ENCODE results near the gene MADCAM1. TPM values are rescaled to one million over a fixed set of nuclear protein-coding genes. Genes with fewer than 3 reads are reported as not detected.

MADCAM1 gene
- total and polyA plus RNA-seq, 2 donors from 2014 or later = 0.50 to 0.77 TPM

DNA sequence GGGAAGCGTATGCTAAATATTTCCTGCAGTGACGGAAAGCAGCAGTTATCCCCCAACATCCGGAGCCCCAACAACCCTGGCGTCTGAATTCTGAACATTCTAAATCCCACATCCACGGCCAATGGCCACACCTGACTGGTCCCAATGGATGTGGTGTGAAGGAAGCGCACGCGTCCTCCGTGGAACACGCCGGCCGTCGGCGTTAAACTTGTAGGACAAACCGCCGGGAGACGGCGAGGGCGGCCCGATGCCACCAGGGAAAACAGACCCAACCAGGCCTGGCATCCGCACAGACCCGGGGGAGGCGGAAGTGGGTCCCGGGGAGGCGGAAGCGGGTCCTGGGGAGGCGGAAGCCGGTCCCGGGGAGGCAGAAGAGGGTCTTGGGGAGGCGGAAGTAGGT, 38.6 kb upstream of the MADCAM1 start:
- Histone ChIP-seq H3K4me1 (ENCODE audit: control insufficient read depth in 2 of 3, insufficient read depth in 2 of 3, low read depth in 1 of 3, low read length in 3 of 3) (peaks cover 0 to 2% (median 0%) of the 10 kb centered on the region in 3 donors), H3K9ac (ENCODE audit: low read length in 3 of 3) (no peak overlapping the region), H3K4me3 (ENCODE audit: low read length in 3 of 3) (no peak overlapping the region), H3K27me3 (ENCODE audit: control insufficient read depth, insufficient read depth, low read length) (no peaks in the 10 kb centered on the region), H3K36me3 (ENCODE audit: control insufficient read depth in 2 of 3, insufficient read depth in 3 of 3, low read length in 3 of 3) (no peaks in the 10 kb centered on the region), H3K27ac (ENCODE audit: low read depth in 2 of 2, low read length in 2 of 2) (no peak overlapping the region), H3K9me3 (ENCODE audit: control insufficient read depth in 2 of 3, insufficient read depth in 1 of 3, low read length in 3 of 3) (no peaks in the 10 kb centered on the region)
- DNase-seq = no peak
- TF ChIP-seq, protein P1, sequence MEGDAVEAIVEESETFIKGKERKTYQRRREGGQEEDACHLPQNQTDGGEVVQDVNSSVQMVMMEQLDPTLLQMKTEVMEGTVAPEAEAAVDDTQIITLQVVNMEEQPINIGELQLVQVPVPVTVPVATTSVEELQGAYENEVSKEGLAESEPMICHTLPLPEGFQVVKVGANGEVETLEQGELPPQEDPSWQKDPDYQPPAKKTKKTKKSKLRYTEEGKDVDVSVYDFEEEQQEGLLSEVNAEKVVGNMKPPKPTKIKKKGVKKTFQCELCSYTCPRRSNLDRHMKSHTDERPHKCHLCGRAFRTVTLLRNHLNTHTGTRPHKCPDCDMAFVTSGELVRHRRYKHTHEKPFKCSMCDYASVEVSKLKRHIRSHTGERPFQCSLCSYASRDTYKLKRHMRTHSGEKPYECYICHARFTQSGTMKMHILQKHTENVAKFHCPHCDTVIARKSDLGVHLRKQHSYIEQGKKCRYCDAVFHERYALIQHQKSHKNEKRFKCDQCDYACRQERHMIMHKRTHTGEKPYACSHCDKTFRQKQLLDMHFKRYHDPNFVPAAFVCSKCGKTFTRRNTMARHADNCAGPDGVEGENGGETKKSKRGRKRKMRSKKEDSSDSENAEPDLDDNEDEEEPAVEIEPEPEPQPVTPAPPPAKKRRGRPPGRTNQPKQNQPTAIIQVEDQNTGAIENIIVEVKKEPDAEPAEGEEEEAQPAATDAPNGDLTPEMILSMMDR (IDR thresholded peaks at IDR 0.05; ENCODE audit: borderline replicate concordance, extremely low read depth, insufficient read depth) = no peak
- intact Hi-C loops (cut with DNase I) = no loop called here
- FAIRE-seq = no peak

DNA sequence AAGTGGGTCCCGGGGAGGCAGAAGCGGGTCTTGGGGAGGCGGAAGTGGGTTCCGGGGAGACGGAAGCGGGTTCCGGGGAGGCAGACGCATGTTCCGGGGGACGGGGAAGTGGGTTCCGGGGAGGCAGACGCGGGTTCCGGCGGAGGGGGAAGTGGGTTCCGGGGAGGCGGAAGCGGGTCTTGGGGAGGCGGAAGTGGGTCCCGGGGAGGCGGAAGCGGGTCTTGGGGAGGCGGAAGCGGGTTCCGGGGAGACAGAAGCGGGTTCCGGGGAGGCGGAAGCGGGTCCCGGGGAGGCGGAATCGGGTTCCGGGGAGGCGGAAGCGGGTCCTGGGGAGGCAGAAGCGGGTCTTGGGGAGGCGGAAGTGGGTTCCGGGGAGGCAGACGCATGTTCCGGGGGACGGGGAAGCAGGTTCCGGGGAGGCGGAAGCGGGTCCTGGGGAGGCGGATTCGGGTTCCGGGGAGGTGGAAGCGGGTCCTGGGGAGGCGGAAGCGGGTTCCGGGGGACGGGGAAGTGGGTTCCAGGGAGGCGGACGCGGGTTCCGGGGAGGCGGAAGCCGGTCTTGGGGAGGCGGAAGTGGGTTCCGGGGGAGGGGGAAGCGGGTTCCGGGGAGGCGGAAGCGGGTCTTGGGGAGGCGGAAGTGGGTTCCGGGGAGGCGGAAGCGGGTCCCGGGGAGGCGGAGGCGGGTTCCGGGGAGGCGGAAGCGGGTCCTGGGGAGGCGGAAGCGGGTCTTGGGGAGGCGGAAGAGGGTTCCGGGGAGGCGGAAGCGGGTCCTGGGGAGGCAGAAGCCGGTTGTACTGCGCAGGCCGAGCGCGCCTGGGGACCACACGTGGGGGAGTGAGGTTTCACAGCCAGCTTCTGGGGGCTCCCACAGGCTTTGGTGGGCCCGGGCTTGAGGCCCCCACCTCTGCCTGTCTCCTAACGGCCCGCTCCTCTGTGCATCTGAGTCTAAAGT, 37.9 kb upstream of the MADCAM1 start:
- no peak overlapping the region for H3K9ac ChIP-seq (ENCODE audit: low read length in 3 of 3)
- intact Hi-C loops (cut with DNase I) = no loop called here
- TF ChIP-seq, protein P1 (IDR thresholded peaks at IDR 0.05; ENCODE audit: borderline replicate concordance, extremely low read depth, insufficient read depth) = no peak
- no peaks in the 10 kb centered on the region for H3K36me3 ChIP-seq (ENCODE audit: control insufficient read depth in 2 of 3, insufficient read depth in 3 of 3, low read length in 3 of 3)
- FAIRE-seq (no peak), DNase-seq (no peak)
- H3K27ac ChIP-seq (ENCODE audit: low read depth in 2 of 2, low read length in 2 of 2) = no peak overlapping the region
- no peaks in the 10 kb centered on the region for H3K9me3 ChIP-seq (ENCODE audit: control insufficient read depth in 2 of 3, insufficient read depth in 1 of 3, low read length in 3 of 3)
- peaks cover 0 to 2% (median 0%) of the 10 kb centered on the region in 3 donors for H3K4me1 ChIP-seq (ENCODE audit: control insufficient read depth in 2 of 3, insufficient read depth in 2 of 3, low read depth in 1 of 3, low read length in 3 of 3)
- no peaks in the 10 kb centered on the region for H3K27me3 ChIP-seq (ENCODE audit: control insufficient read depth, insufficient read depth, low read length)
- no peak overlapping the region for H3K4me3 ChIP-seq (ENCODE audit: low read length in 3 of 3)

DNA sequence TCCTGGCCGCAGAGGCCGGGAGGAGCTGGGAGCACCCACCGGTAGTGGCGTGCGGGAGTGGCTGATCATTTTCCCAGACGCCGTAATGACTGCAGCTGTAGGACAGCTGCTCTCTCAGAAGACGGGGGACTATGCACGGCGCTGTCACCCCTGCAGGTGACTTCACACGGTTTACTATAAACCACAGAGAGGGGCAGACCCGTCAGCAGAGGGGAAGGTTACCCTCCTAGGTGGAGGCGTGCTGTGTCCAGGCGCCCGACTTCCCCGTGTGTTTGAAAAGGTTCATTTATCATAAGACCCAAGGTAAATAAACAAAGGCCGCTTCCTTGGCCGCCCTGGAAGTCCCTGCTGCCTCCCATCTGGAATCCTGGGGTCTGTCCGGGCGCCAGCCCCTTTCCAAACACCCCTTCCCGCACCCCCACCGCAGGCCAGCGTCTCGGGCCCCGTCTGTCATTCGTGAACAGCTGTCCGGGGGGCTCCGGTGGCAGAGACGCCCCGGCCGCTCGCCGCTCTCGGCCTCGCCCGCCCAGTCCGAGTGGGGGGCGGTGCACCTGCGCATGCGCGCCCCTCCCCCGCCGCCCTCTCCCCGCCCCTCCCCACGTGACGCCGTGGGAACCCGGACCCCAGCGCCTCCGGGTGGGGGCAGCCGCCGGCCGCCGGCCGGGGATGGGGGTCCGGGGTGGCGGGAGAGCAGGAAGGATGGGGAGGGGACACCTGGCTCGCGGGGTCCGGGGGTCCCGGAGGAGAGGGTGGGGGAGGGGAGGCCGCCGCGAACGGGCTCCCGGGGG, 36.4 kb upstream of the MADCAM1 start:
- Histone ChIP-seq H3K4me3 (ENCODE audit: low read length in 3 of 3) (peak overlapping the region; percentile 42 to 66 (median 52)), H3K4me1 (ENCODE audit: control insufficient read depth in 2 of 3, insufficient read depth in 2 of 3, low read depth in 1 of 3, low read length in 3 of 3) (peaks cover 0 to 2% (median 0%) of the 10 kb centered on the region in 3 donors), H3K9ac (ENCODE audit: low read length in 3 of 3) (peak overlapping the region in 2 of 3 donors; percentile 6 to 67), H3K36me3 (ENCODE audit: control insufficient read depth in 2 of 3, insufficient read depth in 3 of 3, low read length in 3 of 3) (no peaks in the 10 kb centered on the region), H3K9me3 (ENCODE audit: control insufficient read depth in 2 of 3, insufficient read depth in 1 of 3, low read length in 3 of 3) (no peaks in the 10 kb centered on the region), H3K27me3 (ENCODE audit: control insufficient read depth, insufficient read depth, low read length) (no peaks in the 10 kb centered on the region), H3K27ac (ENCODE audit: low read depth in 2 of 2, low read length in 2 of 2) (no peak overlapping the region)
- TF ChIP-seq, protein P1 (IDR thresholded peaks at IDR 0.05; ENCODE audit: borderline replicate concordance, extremely low read depth, insufficient read depth) = no peak
- peak; percentile 80 to 89 (median 87) for DNase-seq
- intact Hi-C loops (cut with DNase I) = no loop called here
- no peak for FAIRE-seq

All from kidney (tissue), 14 donors.